ENCODE measurements around the gene FSTL4.

- no peak for TF ChIP-seq CTCF (conservative IDR thresholded peaks at IDR 0.05)
- no peak for TF ChIP-seq EZH2 (IDR thresholded peaks at IDR 0.05; ENCODE audit: low read depth)
Measured at GRCh38 chr5:133392448-133392847, 219.9 kb downstream of the FSTL4 start.
